NT2/D1 (cell line): ENCODE data around the gene SFSWAP.

Source experiments
- SUZ12 ChIP-seq: IDR thresholded peaks from 2 replicates; pipeline ENCODE4 v1.6.1; 2011; ENCODE audit not compliant: insufficient read length, insufficient read depth; ENCODE audit errors: extremely low read depth
- YY1 ChIP-seq: IDR thresholded peaks from 2 replicates; pipeline ENCODE4 v1.6.1; 2011; ENCODE audit not compliant: insufficient read length, insufficient read depth

- no peak for TF ChIP-seq YY1
- no peak for TF ChIP-seq SUZ12
These were observed 2.5 kb downstream of the SFSWAP start for GRCh38 chr12:131713349-131713748.
